Spinal cord (tissue), 10 donors: ENCODE data around the gene CARMIL3. TPM values are rescaled to one million over a fixed set of nuclear protein-coding genes. Genes with fewer than 3 reads are reported as not detected.
"Not testable (repeated sequence)": the region's sequence is repeated elsewhere in the genome, so short reads cannot be mapped to it uniquely, and the experiment has no call there.

Source experiments
- DNase-seq, 6 donors: peaks; one replicate each; pipeline versions ENCODE4 v3.0.0 to v3.0.0-alpha.2; 2013 to 2015; ENCODE audit warnings: low spot score in 6 of 6, low read depth in 4 of 6
- H3K27ac ChIP-seq: one replicate; pipeline ENCODE4 v1.5.1; 2013; ENCODE audit warnings: low read depth, low read length, control low read depth
- H3K27me3 ChIP-seq: one replicate; pipeline ENCODE4 v1.6.1; 2013; ENCODE audit warnings: low read length; ENCODE audit not compliant: control insufficient read depth, insufficient read depth
- H3K36me3 ChIP-seq: one replicate; pipeline ENCODE4 v1.6.1; 2013; ENCODE audit warnings: low read length; ENCODE audit not compliant: control insufficient read depth, insufficient read depth
- H3K4me1 ChIP-seq: one replicate; pipeline ENCODE4 v1.6.1; 2013; ENCODE audit warnings: low read length; ENCODE audit not compliant: control insufficient read depth, insufficient read depth
- H3K4me3 ChIP-seq: one replicate; pipeline ENCODE4 v1.5.1; 2013; ENCODE audit warnings: low read depth, low read length, control low read depth
- H3K9me3 ChIP-seq: one replicate; pipeline ENCODE4 v1.6.1; 2013; ENCODE audit warnings: low read length; ENCODE audit not compliant: control insufficient read depth, insufficient read depth
- WGBS: methylation state at CpG from one replicate; pipeline ENCODE4 v1.1.5; 2013; ENCODE audit warnings: missing lambda C conversion rate; ENCODE audit not compliant: insufficient coverage; 5-methylcytosine and 5-hydroxymethylcytosine counted together
- polyA plus RNA-seq, 2 donors: library from polyadenylated mRNA; unstranded; fragments of 120-200 nt; gene quantifications; one replicate each; pipeline ENCODE4 v1.2.1, GENCODE V29; 2013; ENCODE audit not compliant: insufficient read length in 2 of 2
- total RNA-seq, 2 donors: library from RNA; depleted of rRNA in 1 of 2; stranded (reverse); fragments of 120-200 nt in 1 of 2; fragments of >200 nt in 1 of 2; gene quantifications; one replicate each; pipeline versions ENCODE4 v1.2.3 to v1.2.4, GENCODE V29; 2013 to 2014
- donor health status: healthy.

The CARMIL3 gene
- total and polyA plus RNA-seq, 4 donors = 10.2 to 43.2 (median 22.4) TPM

DNA sequence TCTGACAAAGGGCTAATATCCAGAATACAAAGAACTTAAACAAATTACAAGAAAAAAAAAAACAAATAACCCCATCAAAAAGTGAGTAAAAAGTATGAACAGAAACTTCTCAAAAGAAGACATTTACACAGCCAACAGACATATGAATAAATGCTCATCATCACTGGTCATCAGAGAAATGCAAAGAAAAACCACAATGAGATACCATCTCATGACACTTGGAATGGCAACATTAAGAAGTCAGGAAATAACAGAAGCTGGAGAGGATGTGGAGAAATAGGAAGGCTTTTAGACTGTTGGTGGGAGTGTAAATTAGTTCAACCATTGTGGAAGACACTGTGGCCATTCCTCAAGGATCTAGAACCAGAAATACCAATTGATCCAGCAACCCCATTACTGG lies 32.8 kb upstream of the CARMIL3 start:
- not testable (repeated sequence) for H3K9me3 ChIP-seq, H3K27ac ChIP-seq

DNA sequence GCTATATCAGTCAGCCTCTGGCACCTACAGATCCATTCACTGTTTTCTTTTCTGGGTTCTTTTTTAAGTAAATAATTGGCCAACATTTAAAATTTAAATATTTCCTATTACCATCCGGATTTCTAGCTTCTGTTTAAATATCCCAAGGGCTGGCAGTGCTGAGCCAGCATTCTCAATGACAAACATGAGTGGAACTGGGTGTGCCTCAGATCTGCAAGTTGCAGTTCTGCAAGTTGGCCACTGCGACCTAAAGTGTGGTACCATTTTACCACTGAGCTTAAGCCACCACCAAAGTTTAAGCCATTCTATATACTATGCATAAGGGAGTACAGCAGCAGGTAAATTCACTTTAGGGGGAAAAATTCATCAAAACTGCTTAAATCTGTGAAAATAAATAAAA lies 31.9 kb upstream of the CARMIL3 start:
- H3K9me3 ChIP-seq, H3K27me3 ChIP-seq, H3K36me3 ChIP-seq, DNase-seq, H3K27ac ChIP-seq, H3K4me1 ChIP-seq, H3K4me3 ChIP-seq: not testable (repeated sequence)
- WGBS = no CpG with 5 or more reads among the region's 2 CpGs

More for the DNA sequence above, 32.8 kb upstream of the CARMIL3 start:
- H3K36me3 ChIP-seq, H3K4me1 ChIP-seq, H3K27me3 ChIP-seq, H3K4me3 ChIP-seq, DNase-seq: not testable (repeated sequence)

DNA sequence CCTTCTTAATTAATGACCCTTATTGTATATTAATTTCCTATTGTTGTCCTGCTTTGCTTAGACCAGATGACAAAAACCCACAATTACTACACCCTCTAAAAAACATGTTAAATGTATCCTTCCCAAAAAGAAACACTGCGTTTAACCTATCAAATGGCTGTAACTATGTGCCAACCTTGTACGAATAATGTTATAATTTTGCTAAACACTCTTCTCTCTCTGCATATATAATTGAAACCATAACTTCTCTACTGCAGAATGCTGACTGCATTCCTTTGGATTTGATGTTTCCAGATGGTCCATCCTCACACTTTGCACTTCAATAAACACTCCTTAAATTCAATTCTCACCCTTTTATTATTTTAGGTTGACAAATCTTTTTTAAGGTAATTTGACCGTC lies 31.3 kb upstream of the CARMIL3 start:
- H3K27ac ChIP-seq, H3K4me1 ChIP-seq, H3K9me3 ChIP-seq, H3K36me3 ChIP-seq, H3K4me3 ChIP-seq, DNase-seq, H3K27me3 ChIP-seq: not testable (repeated sequence)
- 86% methylated on average over 2 of the region's 3 CpGs for WGBS

DNA sequence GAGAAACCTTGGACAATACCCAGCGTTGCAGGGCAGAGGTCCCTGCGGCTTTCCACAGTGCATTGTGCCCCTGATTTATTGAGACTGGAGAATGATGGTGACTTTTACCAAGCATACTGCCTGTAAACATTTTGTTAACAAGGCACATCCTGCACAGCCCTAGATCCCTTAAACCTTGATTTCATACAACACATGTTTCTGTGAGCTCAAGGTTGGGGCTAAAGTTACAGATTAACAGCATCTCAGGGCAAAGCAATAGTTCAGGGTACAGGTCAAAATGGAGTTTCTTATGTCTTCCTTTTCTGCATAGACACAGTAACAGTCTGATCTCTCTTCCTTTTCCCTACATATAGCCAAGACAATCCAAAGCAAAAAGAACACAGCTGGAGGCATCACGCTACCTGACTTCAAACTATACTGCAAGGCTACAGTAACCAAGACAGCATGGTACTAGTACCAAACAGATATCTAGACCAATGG lies 26.8 kb upstream of the CARMIL3 start:
- H3K27ac ChIP-seq, DNase-seq, H3K36me3 ChIP-seq, H3K27me3 ChIP-seq, H3K9me3 ChIP-seq, H3K4me1 ChIP-seq, H3K4me3 ChIP-seq: not testable (repeated sequence)
- WGBS = 73% methylated on average over 1 of the region's 3 CpGs

DNA sequence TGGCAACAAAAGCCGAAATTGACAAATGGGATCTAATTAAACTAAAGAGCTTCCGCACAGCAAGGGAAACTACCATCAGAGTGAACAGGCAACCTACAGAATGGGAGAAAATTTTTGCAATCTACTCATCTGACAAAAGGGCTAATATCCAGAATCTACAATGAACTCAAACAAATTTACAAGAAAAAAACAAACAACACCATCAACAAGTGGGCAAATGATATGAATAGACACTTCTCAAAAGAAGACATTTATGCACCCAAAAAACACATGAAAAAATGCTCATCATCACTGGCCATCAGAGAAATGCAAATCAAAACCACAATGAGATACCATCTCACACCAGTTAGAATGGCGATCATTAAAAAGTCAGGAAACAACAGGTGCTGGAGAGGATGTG lies 22.1 kb upstream of the CARMIL3 start:
- not testable (repeated sequence) for H3K9me3 ChIP-seq, DNase-seq, H3K27me3 ChIP-seq, H3K4me3 ChIP-seq, H3K27ac ChIP-seq, H3K36me3 ChIP-seq, H3K4me1 ChIP-seq
- no CpG with 5 or more reads among the region's 3 CpGs for WGBS

DNA sequence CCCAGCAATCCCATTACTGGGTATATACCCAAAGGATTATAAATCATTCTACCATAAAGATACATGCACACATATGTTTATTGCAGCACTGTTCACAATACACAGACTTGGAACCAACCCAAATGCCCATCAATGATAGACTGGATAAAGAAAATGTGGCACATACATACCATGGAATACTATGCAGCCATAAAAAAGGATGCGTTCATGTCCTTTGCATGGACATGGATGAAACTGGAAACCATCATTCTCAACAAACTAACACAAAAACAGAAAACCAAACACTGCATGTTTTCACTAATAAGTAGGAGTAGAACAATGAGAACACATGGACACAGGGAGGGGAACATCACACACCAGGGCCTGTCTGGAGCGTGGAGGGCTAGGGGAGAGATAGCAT lies 20.5 kb upstream of the CARMIL3 start:
- H3K27me3 ChIP-seq = not testable (repeated sequence)

DNA sequence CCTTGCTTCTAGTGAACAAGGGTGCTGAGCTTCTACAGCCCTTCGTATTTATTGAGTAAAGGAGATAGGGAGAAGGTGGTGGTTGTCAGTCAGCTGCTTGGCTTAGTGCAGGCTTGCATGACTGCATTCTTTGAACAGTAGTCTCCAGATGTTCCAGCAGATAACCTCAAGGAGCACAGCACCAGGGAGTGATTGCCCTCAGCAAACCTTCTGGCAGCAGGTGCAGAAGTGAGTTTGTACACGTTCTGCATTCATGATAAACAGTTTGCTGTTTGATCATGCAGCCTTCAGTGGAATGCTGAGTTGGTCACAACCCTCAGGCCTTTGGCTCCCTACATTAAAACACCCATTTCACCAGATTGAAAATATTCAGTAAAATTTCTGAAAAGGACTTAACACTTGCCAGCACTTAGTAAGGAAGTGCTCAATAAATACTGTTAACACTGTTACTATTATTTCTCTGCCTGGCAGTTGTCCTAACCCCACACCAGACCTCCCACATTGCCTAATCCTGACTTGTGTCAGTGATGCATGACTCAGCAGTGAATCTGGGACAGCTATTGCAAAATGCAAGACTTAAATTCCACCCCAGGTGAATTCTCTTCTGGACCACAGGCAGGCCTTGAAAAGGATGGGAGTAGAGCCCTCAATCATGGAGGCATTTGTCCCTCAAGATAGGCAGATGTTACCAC lies 18.9 kb upstream of the CARMIL3 start:
- Histone ChIP-seq H3K9me3 (no peaks in the 10 kb centered on the region), H3K4me3 (no peak overlapping the region), H3K36me3 (no peaks in the 10 kb centered on the region), H3K27ac (no peak overlapping the region), H3K4me1 (peaks cover 7% of the 10 kb centered on the region), H3K27me3 (no peaks in the 10 kb centered on the region)
- 86% methylated on average over 1 of the region's 2 CpGs for WGBS
- DNase-seq = no peak

More for the DNA sequence above, 20.5 kb upstream of the CARMIL3 start:
- not testable (repeated sequence) for H3K4me3 ChIP-seq, H3K36me3 ChIP-seq, H3K9me3 ChIP-seq, H3K27ac ChIP-seq, H3K4me1 ChIP-seq, DNase-seq
- no CpG with 5 or more reads among the region's 2 CpGs for whole genome bisulfite sequencing

DNA sequence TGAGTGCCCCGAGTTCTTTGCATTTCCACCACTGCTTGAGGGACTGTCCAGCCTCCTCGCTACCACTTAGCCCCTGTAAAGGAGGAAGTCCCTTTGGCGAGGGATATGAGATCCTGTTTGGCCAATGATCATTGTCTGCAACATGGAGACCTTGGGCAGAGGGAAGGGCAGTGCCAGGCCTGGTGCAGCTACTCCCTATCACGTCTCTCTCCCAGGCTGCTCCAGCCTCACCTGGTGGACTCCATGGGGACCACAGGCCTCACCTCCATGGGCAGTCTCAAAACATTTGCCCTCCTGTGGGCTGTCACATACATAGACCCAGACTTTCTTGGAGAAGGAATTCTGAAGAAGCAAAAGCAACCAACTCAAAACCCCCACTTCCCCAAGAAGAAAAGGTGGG lies 16.0 kb upstream of the CARMIL3 start:
- H3K4me1 ChIP-seq, DNase-seq, H3K27ac ChIP-seq, H3K27me3 ChIP-seq, H3K9me3 ChIP-seq, H3K36me3 ChIP-seq: not testable (repeated sequence)
- H3K4me3 ChIP-seq = peak overlapping the region; percentile 49
- WGBS = 33% methylated on average over 1 of the region's 4 CpGs

DNA sequence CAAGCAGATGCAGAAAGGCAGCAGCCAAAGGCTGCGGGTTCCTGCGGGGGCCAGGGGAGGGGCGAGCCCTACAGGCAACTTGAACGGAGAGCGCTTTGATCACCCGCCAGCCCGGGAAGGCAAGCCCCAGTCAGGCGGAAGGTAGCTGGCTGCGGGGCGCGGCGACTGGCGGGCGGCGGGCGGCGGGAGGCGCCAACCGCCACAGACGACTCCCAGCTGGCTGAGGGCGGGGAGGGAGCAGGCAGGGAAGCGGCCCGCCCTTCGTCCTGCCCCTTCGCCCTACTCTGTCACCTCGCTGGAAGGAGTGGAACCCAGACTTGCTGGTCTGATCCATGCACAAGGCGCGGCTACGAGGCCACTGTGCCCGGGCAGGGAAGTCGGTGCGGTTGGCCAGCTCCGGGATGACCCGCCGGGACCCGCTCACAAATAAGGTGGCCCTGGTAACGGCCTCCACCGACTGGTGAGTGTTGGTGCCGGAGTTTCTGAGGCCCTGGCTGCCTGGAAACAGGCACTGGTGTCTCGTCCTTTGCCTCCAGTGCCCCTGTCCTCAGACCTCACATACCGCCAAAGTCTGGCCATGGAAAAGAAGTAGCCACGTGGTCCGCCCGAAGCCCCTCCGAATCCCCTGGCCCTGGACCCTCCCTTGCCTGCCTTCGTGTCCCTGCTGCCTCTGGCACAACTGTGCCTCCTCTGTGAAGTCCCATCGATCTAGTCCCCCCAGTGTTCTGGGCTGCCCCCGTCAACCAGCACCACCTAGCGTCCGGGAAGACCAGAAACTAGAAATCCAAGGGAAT lies 15.4 kb upstream of the CARMIL3 start:
- Histone ChIP-seq H3K4me1 (peaks cover 7% of the 10 kb centered on the region), H3K27me3 (no peaks in the 10 kb centered on the region), H3K36me3 (no peaks in the 10 kb centered on the region), H3K27ac (peak overlapping the region; percentile 71), H3K4me3 (peak overlapping the region; percentile 49), H3K9me3 (no peaks in the 10 kb centered on the region)
- under 1% methylated on average over 50 of the region's 50 CpGs for whole genome bisulfite sequencing
- peak in 4 of 6 donors; percentile 36 to 87 (median 66) for DNase-seq
